ENCODE data around the gene AOPEP. TPM values are rescaled to one million over a fixed set of nuclear protein-coding genes. Genes with fewer than 3 reads are reported as not detected.

The AOPEP gene
- total and polyA plus RNA-seq, 10 donors: 14.8 to 86.1 (median 51.3) TPM

GRCh38 chr9:94999832-95000231 is 273.3 kb downstream of the AOPEP start:
- Histone ChIP-seq H3K4me1 (peaks cover 12 to 49% (median 28%) of the 10 kb centered on the region in 6 donors), H3K9me3 (no peaks in the 10 kb centered on the region), H3K27me3 (replicated peaks in 1 of 7) (peaks cover 0 to 31% (median 15%) of the 10 kb centered on the region in 7 donors), H3K27ac (peak overlapping the region in 7 of 8 donors; percentile 85 to 97 (median 91)), H3K4me3 (no peak overlapping the region), H3K36me3 (no peaks in the 10 kb centered on the region)
- DNase-seq: no peak
- TF ChIP-seq, protein P1, sequence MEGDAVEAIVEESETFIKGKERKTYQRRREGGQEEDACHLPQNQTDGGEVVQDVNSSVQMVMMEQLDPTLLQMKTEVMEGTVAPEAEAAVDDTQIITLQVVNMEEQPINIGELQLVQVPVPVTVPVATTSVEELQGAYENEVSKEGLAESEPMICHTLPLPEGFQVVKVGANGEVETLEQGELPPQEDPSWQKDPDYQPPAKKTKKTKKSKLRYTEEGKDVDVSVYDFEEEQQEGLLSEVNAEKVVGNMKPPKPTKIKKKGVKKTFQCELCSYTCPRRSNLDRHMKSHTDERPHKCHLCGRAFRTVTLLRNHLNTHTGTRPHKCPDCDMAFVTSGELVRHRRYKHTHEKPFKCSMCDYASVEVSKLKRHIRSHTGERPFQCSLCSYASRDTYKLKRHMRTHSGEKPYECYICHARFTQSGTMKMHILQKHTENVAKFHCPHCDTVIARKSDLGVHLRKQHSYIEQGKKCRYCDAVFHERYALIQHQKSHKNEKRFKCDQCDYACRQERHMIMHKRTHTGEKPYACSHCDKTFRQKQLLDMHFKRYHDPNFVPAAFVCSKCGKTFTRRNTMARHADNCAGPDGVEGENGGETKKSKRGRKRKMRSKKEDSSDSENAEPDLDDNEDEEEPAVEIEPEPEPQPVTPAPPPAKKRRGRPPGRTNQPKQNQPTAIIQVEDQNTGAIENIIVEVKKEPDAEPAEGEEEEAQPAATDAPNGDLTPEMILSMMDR (IDR thresholded peaks at IDR 0.05 in 8 of 11, conservative IDR thresholded peaks at IDR 0.05 in 3 of 11): no peak
- TF ChIP-seq POLR2AphosphoS5 (IDR thresholded peaks at IDR 0.05) (no peak), POLR2A (IDR thresholded peaks at IDR 0.05) (no peak)
- intact Hi-C loops (cut with DNase I; ENCODE audit: low total_unique reads): no loop called here
- 14 to 23% (median 19%) methylated on average over 3 of the region's 3 CpGs for WGBS, 5 donors

- TF ChIP-seq POLR2AphosphoS5 (IDR thresholded peaks at IDR 0.05) (peak in 1 of 3 donors; percentile 53), POLR2A (IDR thresholded peaks at IDR 0.05) (no peak)
- TF ChIP-seq, protein P1 (IDR thresholded peaks at IDR 0.05 in 8 of 11, conservative IDR thresholded peaks at IDR 0.05 in 3 of 11): no peak
- Histone ChIP-seq H3K9me3 (no peaks in the 10 kb centered on the region), H3K36me3 (no peaks in the 10 kb centered on the region), H3K27me3 (replicated peaks in 1 of 7) (peaks cover 0 to 40% (median 19%) of the 10 kb centered on the region in 7 donors), H3K4me3 (peak overlapping the region in 2 of 8 donors; percentile 10 to 12), H3K27ac (peak overlapping the region; percentile 69 to 97 (median 91)), H3K4me1 (peaks cover 13 to 55% (median 27%) of the 10 kb centered on the region in 6 donors)
- WGBS, 5 donors: 54 to 77% (median 66%) methylated on average over 6 of the region's 6 CpGs
- intact Hi-C loops (cut with DNase I; ENCODE audit: low total_unique reads): no loop called here
- DNase-seq: no peak
Measured at GRCh38 chr9:95000821-95001220, 274.3 kb downstream of the AOPEP start.

DNA sequence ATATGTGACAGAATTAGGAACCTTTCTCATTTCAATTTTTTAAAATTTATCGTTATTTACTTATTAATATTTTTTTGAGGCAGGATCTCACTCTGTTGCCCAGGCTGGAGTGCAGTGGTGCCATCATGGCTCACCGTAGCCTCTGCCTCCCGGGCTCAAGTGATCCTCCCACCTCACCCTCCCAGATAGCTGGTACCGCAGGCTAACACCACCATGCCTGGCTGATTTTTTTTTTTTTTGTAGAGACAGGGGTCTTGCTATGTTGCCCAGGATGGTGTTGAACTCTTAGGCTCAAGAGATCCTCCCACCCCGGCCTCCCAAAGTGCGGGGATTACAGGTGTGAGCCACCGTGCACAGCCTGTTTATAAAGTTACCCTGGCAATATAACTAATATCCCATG is 275.2 kb downstream of the AOPEP start:
- H3K27me3 ChIP-seq (replicated peaks in 1 of 7): peaks cover 0 to 42% (median 19%) of the 10 kb centered on the region in 7 donors
- no peak for TF ChIP-seq POLR2AphosphoS5 (IDR thresholded peaks at IDR 0.05)
- no peak for TF ChIP-seq POLR2A (IDR thresholded peaks at IDR 0.05)
- TF ChIP-seq, protein P1 (IDR thresholded peaks at IDR 0.05 in 8 of 11, conservative IDR thresholded peaks at IDR 0.05 in 3 of 11): no peak
- WGBS, 5 donors: 92 to 97% (median 93%) methylated on average over 7 of the region's 7 CpGs
- intact Hi-C loops (cut with DNase I; ENCODE audit: low total_unique reads): no loop called here
- H3K27ac ChIP-seq: peak overlapping the region in 7 of 8 donors; percentile 85 to 97 (median 92)
- peaks cover 13 to 55% (median 27%) of the 10 kb centered on the region in 6 donors for H3K4me1 ChIP-seq
- no peak overlapping the region for H3K4me3 ChIP-seq
- no peaks in the 10 kb centered on the region for H3K9me3 ChIP-seq
- no peak for DNase-seq
- no peaks in the 10 kb centered on the region for H3K36me3 ChIP-seq

DNA sequence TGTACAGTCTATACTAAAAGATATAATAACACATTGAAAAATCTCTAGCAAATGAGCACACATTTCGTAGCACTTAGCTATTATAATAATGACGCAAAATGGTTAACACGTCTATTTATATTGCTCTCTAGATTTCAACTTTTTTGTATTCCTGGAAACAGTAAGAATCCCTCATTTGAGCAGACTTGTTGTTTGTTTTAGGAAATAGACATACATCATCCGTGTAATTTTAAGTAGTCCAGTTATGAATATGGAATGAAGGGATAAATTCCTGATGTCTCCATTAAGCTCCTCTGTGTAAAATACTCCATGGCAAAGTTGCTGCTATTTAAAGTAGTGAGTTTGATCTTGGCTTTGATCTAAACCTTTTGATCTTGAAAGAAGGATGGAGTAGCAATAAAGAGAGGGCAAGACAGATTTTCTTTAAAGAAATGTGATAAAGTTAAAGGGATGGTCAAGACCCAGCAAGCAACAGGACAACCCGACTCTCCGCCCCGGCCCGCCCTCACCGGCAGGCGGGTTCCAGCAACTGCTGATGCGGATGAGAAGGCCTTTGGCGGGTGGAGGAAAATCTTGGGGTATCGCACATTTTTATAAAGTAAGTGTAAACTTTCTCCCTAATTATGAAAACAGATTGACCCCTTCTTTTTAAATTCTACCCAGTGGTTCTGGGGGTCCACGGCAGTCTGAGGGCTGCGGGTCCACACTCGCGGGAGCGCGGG is 277.4 kb downstream of the AOPEP start:
- peak overlapping the region; percentile 69 to 97 (median 92) for H3K27ac ChIP-seq
- peak overlapping the region; percentile 37 to 82 (median 56) for H3K4me3 ChIP-seq
- intact Hi-C loops (cut with DNase I; ENCODE audit: low total_unique reads): no loop called here
- TF ChIP-seq POLR2AphosphoS5 (IDR thresholded peaks at IDR 0.05) (peak in 1 of 3 donors; percentile 71), POLR2A (IDR thresholded peaks at IDR 0.05) (no peak)
- TF ChIP-seq, protein P1 (IDR thresholded peaks at IDR 0.05 in 8 of 11, conservative IDR thresholded peaks at IDR 0.05 in 3 of 11): peak in 2 of 11 experiments; percentile 2 to 4
- DNase-seq: no peak
- H3K36me3 ChIP-seq: peaks cover 0 to 8% (median 0%) of the 10 kb centered on the region in 6 donors
- H3K4me1 ChIP-seq: peaks cover 13 to 67% (median 28%) of the 10 kb centered on the region in 6 donors
- peaks cover 0 to 42% (median 19%) of the 10 kb centered on the region in 7 donors for H3K27me3 ChIP-seq (replicated peaks in 1 of 7)
- H3K9me3 ChIP-seq: no peaks in the 10 kb centered on the region
- WGBS, 5 donors: 10 to 18% (median 13%) methylated on average over 19 of the region's 19 CpGs

All from spleen (tissue), 11 donors.